Naive thymus-derived CD8-positive, alpha-beta T cell (primary cell): Measurements from ENCODE around the gene AURKAIP1. TPM values are rescaled to one million over a fixed set of nuclear protein-coding genes. Genes with fewer than 3 reads are reported as not detected.

ENCODE experiments used
- ATAC-seq, 2 donors: fragments of 150-1000 bp; cut with Tn5 transposase in 1 of 2; sonication (Bioruptor Pico), chemical (Tn5 transposase) in 1 of 2; 1 replicate in 1 of 2; 2 replicates in 1 of 2; pipeline ENCODE4 v1.10.0; 2021; ENCODE audit warnings: mild to moderate bottlenecking in 2 of 2, moderate library complexity in 2 of 2
- POLR2A ChIA-PET: fragments of 350-600 bp; sonication (Branson Sonifier 250); formaldehyde crosslinking; loops from one replicate; lab custom pipeline; 2021; ENCODE audit warnings: antibody characterized with exemption; lab: Charles Lee
- DNase-seq, 10 donors: peaks; one replicate each; pipeline versions ENCODE4 v3.0.0 to v3.0.0-alpha.2; 2020 to 2022
- H3K27ac Mint-ChIP-seq, 10 donors: one replicate each; pipeline ENCODE4 v1.8.0; 2020 to 2022; ENCODE audit warnings: mild to moderate bottlenecking in 10 of 10, mixed read lengths in 10 of 10, moderate library complexity in 4 of 10, inconsistent platforms in 1 of 10
- H3K27me3 Mint-ChIP-seq, 5 donors: one replicate each; pipeline ENCODE4 v1.8.0; 2021 to 2022; ENCODE audit warnings: mixed read lengths in 5 of 5
- H3K36me3 Mint-ChIP-seq, 3 donors: one replicate each; pipeline ENCODE4 v1.8.0; 2020 to 2022; ENCODE audit warnings: mixed read lengths in 3 of 3, mild to moderate bottlenecking in 2 of 3, inconsistent platforms in 1 of 3
- H3K4me1 Mint-ChIP-seq, 4 donors: one replicate each; pipeline ENCODE4 v1.8.0; 2021 to 2022; ENCODE audit warnings: mixed read lengths in 4 of 4
- H3K4me3 Mint-ChIP-seq, 10 donors: one replicate each; pipeline ENCODE4 v1.8.0; 2020 to 2022; ENCODE audit warnings: mild to moderate bottlenecking in 10 of 10, mixed read lengths in 10 of 10, moderate library complexity in 6 of 10, inconsistent platforms in 1 of 10
- H3K9me3 Mint-ChIP-seq, 9 donors: one replicate each; pipeline ENCODE4 v1.8.0; 2020 to 2022; ENCODE audit warnings: mixed read lengths in 9 of 9, mild to moderate bottlenecking in 3 of 9, inconsistent platforms in 1 of 9, moderate library complexity in 1 of 9
- polyA plus RNA-seq, 3 donors: library from polyadenylated mRNA; unstranded; fragments of 300-500 nt; fragmentation: Illumina TruSeq; gene quantifications; one replicate each; pipeline ENCODE4 v1.2.3, GENCODE V29; 2021
- total RNA-seq, 8 experiments: library from RNA in 2 of 8; stranded (reverse) in 2 of 8; gene quantifications; one replicate each; pipeline ENCODE4 v1.2.3 and lab custom pipeline; 2021 to 2026

AURKAIP1 gene
- total RNA-seq = 10 to 100 TPM; 68.0 to 70.3 TPM
- polyA plus RNA-seq = 100 to 1,000 TPM; 146 to 169 (median 168) TPM
- total RNA-seq (lab: John Stamatoyannopoulos, UW) = 24.2 to 84.5 (median 39.4) reads per million in 6 experiments

GRCh38 chr1:1374929-1375662 is at the start of gene AURKAIP1:
Gene AURKAIP1 (minus strand): TSS chr1:1375207. CDS start chr1:1374756, 451 bp downstream.
- Mint-ChIP-seq H3K4me1 (peaks cover 9 to 42% (median 24%) of the 10 kb centered on the region in 4 donors), H3K4me3 (peak within 1 kb of the TSS; percentile 87 to 97 (median 93)), H3K27me3 (no peaks in the 10 kb centered on the region), H3K27ac (peak within 1 kb of the TSS; percentile 91 to 99 (median 97)), H3K9me3 (no peaks in the 10 kb centered on the region), H3K36me3 (no peaks in the 10 kb centered on the region)
- POLR2A ChIA-PET = interaction anchor here (0.6 to 8.9 kb wide), 22 partner anchors 12 to 845 kb away, joined by 3 to 105 read pairs (median 5); partner anchors contain the start of genes C1orf159, CCNL2, DVL1 and ISG15
- peak; percentile 83 to 99 (median 96) for DNase-seq
- ATAC-seq = peak; percentile 64 to 77

GRCh38 chr1:1424707-1425106 is 49.7 kb upstream of the AURKAIP1 start:
- Mint-ChIP-seq H3K4me3 (peak overlapping the region in 1 of 10 donors; percentile 16), H3K27me3 (peaks cover 4 to 46% (median 10%) of the 10 kb centered on the region in 5 donors), H3K4me1 (peaks cover 2 to 15% (median 8%) of the 10 kb centered on the region in 4 donors), H3K36me3 (peaks cover 0 to 4% (median 0%) of the 10 kb centered on the region in 3 donors), H3K27ac (peak overlapping the region in 1 of 10 donors; percentile 70), H3K9me3 (peaks cover 0 to 3% (median 0%) of the 10 kb centered on the region in 9 donors)
- DNase-seq (peak in 1 of 10 donors; percentile 24), ATAC-seq (no peak)
- POLR2A ChIA-PET = interaction anchor here (0.7 kb wide), 1 partner anchor 10 kb away, joined by 3 read pairs; no protein-coding TSS in a partner anchor

DNA sequence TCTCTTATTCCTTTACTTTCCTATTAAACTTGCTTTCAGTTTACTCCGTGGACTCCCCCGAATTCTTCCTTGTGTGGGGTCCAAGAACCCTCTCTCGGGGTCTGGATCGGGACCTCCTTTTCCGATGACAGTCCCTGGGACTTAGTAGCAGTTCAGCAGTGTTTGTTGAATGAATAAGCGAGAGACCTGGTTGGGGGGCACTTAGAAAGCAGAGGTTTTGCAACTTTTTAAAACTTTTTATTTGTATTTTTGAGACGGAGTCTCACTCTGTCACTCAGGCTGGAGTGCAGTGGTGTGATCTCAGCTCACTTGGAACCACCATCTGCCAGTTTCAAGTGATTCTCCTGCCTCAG is 48.2 kb upstream of the AURKAIP1 start:
- peaks cover 0 to under 1% (median 0%) of the 10 kb centered on the region in 3 donors for H3K36me3 Mint-ChIP-seq
- H3K27ac Mint-ChIP-seq = peak overlapping the region in 1 of 10 donors; percentile 18
- H3K9me3 Mint-ChIP-seq = no peaks in the 10 kb centered on the region

DNA sequence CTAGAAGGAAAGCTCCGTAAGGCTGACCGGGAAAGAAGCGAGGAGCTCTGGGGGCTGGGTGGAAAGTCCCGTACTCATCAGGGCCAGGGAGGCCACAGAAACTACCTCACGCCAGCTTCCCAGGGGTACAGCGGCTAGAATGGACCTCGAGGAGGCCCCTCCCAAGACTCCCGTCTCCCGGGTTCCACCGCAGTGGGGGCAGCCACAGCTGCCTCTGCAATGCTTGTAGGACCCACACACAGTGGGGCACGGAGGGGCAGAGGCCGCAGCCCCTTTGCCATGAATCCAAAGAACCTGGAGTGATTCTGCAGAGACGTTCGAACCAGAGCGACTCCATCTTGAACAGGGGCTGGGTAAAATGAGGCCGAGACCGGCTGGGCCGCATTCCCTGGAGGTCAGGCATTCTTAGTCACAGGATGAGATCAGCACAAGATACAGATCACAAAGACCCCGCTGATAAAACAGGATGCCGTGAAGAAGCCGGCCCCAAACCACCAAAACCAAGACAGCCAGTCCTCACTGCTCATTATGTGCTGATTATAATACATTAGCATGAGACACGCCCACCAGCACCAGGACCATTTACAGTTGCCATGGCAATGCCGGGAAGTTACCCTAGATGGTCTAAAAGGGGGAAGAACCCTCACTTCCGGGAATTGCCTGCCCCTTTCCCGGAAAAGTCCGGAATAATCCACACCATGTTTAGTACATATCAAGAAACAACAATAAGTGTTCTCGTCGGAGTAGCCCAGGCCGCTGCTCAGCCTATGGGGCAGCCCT is 47.6 kb upstream of the AURKAIP1 start:
- Mint-ChIP-seq H3K27ac (peak overlapping the region in 1 of 10 donors; percentile 14), H3K9me3 (no peaks in the 10 kb centered on the region)

More for the DNA sequence above, 48.2 kb upstream of the AURKAIP1 start:
- Mint-ChIP-seq H3K4me1 (peaks cover 2 to 13% (median 6%) of the 10 kb centered on the region in 4 donors), H3K27me3 (peaks cover under 1 to 33% (median 6%) of the 10 kb centered on the region in 5 donors), H3K4me3 (peak overlapping the region in 1 of 10 donors; percentile 42)
- ATAC-seq (no peak), DNase-seq (no peak)
- POLR2A ChIA-PET = interaction anchor here (1.4 kb wide), 1 partner anchor 11 kb away, joined by 3 read pairs; no protein-coding TSS in a partner anchor

DNA sequence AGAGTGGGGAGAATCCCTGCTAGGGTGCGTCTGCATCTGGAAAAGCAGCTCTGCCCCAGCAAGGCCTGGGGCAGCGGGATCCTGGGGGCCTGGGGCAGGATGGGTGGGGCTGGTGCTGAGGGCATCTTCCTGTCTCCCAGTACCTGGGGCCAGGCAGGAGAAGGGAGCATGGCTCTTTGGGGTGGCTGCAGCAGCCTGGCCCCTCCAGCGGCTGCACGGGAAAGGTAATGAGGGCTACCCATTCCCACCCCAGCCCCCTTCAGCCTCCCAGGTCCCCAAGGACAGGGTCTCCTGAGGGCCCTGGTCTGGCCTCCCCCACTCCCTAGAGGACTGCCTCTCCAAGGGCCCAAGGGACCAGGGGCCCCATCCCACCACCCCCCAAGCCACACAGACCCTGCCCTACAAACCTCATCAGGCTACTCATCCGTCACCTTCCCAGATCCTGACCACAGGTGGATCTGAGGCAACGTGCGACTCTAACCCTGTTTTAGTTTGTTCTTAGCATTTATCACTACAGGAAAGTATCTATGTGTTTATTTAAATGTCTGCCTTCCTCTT is 47.0 kb upstream of the AURKAIP1 start:
- H3K4me3 Mint-ChIP-seq = no peak overlapping the region
- ATAC-seq = no peak
- H3K36me3 Mint-ChIP-seq = no peaks in the 10 kb centered on the region
- DNase-seq = peak in 1 of 10 donors; percentile 30
- H3K27me3 Mint-ChIP-seq = peaks cover 0 to 32% (median 6%) of the 10 kb centered on the region in 5 donors
- peaks cover 2 to 13% (median 7%) of the 10 kb centered on the region in 4 donors for H3K4me1 Mint-ChIP-seq
- no peaks in the 10 kb centered on the region for H3K9me3 Mint-ChIP-seq
- H3K27ac Mint-ChIP-seq = no peak overlapping the region
- POLR2A ChIA-PET = no interaction called here

More for the DNA sequence above, 47.6 kb upstream of the AURKAIP1 start:
- ATAC-seq = no peak
- peak in 1 of 10 donors; percentile 37 for DNase-seq
- H3K27me3 Mint-ChIP-seq = peaks cover 0 to 32% (median 6%) of the 10 kb centered on the region in 5 donors
- POLR2A ChIA-PET = interaction anchor here (1.4 kb wide), 1 partner anchor 11 kb away, joined by 3 read pairs; no protein-coding TSS in a partner anchor
- H3K4me3 Mint-ChIP-seq = peak overlapping the region in 1 of 10 donors; percentile 42
- H3K36me3 Mint-ChIP-seq = no peaks in the 10 kb centered on the region
- H3K4me1 Mint-ChIP-seq = peaks cover 2 to 13% (median 7%) of the 10 kb centered on the region in 4 donors

GRCh38 chr1:1421147-1421906 is 46.3 kb upstream of the AURKAIP1 start, which contains the start of gene ANKRD65:
Gene ANKRD65 (minus strand): TSS chr1:1421276. CDS start chr1:1421005, 271 bp downstream.
- DNase-seq (peak in 1 of 10 donors; percentile 47), ATAC-seq (no peak)
- H3K4me3 Mint-ChIP-seq = peak within 1 kb of the TSS in 6 of 10 donors; percentile 10 to 82 (median 30)
- no peaks in the 10 kb centered on the region for H3K9me3 Mint-ChIP-seq
- POLR2A ChIA-PET = interaction anchor here (1.7 kb wide), 1 partner anchor 16 kb away, joined by 4 read pairs; no protein-coding TSS in a partner anchor
- no peaks in the 10 kb centered on the region for H3K36me3 Mint-ChIP-seq
- H3K27ac Mint-ChIP-seq = peak within 1 kb of the TSS in 1 of 10 donors; percentile 22
- peaks cover 2 to 11% (median 6%) of the 10 kb centered on the region in 4 donors for H3K4me1 Mint-ChIP-seq
- peaks cover 0 to 30% (median 6%) of the 10 kb centered on the region in 5 donors for H3K27me3 Mint-ChIP-seq

DNA sequence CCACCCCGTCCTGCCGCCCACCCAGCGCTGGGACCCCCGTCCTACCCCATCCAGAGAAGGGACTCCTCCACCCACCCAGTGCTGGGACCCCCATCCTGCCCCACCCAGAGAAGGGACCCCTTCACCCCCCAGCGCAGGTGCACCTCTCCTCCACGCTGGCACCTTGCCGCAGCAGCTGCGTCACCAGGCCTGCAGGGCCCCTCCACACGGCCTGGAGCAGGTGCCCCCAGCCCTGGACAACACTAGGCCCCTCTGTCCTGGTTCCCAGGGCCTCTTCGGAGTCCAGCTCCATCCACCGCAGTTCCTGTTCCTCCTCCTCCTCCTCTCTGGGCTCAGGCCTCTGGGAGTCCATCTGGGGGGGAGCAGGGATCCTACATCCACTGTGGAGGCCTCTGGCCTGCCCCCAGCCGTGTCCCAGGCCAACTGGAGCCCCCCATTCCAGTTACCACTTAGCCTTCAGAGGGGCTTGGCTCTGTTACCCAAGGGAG is 45.7 kb upstream of the AURKAIP1 start:
- Mint-ChIP-seq H3K27me3 (peaks cover 0 to 26% (median 6%) of the 10 kb centered on the region in 5 donors), H3K9me3 (no peaks in the 10 kb centered on the region), H3K27ac (no peak overlapping the region), H3K4me1 (peaks cover under 1 to 11% (median 4%) of the 10 kb centered on the region in 4 donors), H3K4me3 (peak overlapping the region in 5 of 10 donors; percentile 10 to 82 (median 38)), H3K36me3 (no peaks in the 10 kb centered on the region)
- ATAC-seq (no peak), DNase-seq (peak in 1 of 10 donors; percentile 59)
- POLR2A ChIA-PET = interaction anchor here (1.7 kb wide), 1 partner anchor 15 kb away, joined by 4 read pairs; no protein-coding TSS in a partner anchor

DNA sequence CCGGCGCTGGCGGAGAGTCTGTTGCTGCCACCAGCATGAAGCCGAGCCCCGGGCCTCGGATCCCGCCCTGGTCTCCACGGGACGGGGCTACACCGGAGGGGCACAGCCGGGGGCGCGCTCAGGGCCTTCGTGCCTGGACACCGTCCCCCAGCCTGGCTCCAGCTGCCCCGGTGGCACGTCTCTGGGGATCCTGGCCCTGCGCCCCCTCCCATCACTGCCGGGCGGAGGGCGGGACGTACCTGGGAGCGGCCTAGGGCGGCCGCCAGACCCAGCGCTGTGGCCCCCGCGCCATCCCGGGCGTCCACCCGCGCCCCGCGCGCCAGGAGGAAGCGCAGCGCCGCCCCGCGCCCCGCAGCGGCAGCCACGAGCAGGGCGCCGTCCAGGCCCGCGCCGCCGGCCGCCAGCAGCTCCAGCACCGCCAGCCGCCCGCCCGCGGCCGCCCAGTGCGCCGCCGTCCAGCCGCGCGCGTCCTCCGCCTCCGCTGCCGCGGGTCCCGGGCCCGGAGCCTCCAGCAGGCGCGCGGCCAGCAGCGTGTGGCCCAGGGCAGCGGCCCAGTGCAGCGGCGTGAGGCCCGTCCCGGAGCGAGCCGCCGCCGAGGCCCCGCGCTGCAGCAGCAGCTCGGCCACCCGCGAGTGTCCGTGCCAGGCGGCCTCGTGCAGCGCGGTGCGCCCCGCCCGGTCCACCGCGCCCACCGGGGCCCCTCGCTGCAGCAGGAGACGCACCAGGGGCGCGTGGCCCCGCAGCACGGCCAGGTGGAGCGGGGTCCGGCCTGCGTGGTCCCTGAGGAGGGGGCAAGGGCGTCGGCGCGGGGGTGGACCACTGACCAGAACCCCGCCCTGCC is 45.0 kb upstream of the AURKAIP1 start:
- peak overlapping the region in 1 of 10 donors; percentile 70 for H3K4me3 Mint-ChIP-seq
- POLR2A ChIA-PET = interaction anchor here (1.7 kb wide), 1 partner anchor 14 kb away, joined by 4 read pairs; no protein-coding TSS in a partner anchor

GRCh38 chr1:1419363-1419812 is 44.4 kb upstream of the AURKAIP1 start:
- POLR2A ChIA-PET = interaction anchor here (1.6 to 1.7 kb wide), 2 partner anchors 12 to 14 kb away, joined by 4 to 6 read pairs; partner anchors contain the start of gene MRPL20
- H3K36me3 Mint-ChIP-seq = no peaks in the 10 kb centered on the region
- H3K4me1 Mint-ChIP-seq = peaks cover 0 to 7% (median 4%) of the 10 kb centered on the region in 4 donors
- DNase-seq = peak in 1 of 10 donors; percentile 58
- no peaks in the 10 kb centered on the region for H3K9me3 Mint-ChIP-seq
- H3K4me3 Mint-ChIP-seq = peak overlapping the region in 1 of 10 donors; percentile 12
- H3K27ac Mint-ChIP-seq = no peak overlapping the region
- peaks cover 0 to 15% (median 3%) of the 10 kb centered on the region in 5 donors for H3K27me3 Mint-ChIP-seq
- no peak for ATAC-seq

More for the DNA sequence above, 45.0 kb upstream of the AURKAIP1 start:
- Mint-ChIP-seq H3K27ac (no peak overlapping the region), H3K36me3 (no peaks in the 10 kb centered on the region), H3K4me1 (peaks cover 0 to 11% (median 4%) of the 10 kb centered on the region in 4 donors), H3K27me3 (peaks cover 0 to 21% (median 6%) of the 10 kb centered on the region in 5 donors), H3K9me3 (no peaks in the 10 kb centered on the region)
- DNase-seq (peak in 1 of 10 donors; percentile 54), ATAC-seq (peak; percentile 77 to 96)
